ENCODE data around the gene AADACL2.

- TF ChIP-seq, protein P1, sequence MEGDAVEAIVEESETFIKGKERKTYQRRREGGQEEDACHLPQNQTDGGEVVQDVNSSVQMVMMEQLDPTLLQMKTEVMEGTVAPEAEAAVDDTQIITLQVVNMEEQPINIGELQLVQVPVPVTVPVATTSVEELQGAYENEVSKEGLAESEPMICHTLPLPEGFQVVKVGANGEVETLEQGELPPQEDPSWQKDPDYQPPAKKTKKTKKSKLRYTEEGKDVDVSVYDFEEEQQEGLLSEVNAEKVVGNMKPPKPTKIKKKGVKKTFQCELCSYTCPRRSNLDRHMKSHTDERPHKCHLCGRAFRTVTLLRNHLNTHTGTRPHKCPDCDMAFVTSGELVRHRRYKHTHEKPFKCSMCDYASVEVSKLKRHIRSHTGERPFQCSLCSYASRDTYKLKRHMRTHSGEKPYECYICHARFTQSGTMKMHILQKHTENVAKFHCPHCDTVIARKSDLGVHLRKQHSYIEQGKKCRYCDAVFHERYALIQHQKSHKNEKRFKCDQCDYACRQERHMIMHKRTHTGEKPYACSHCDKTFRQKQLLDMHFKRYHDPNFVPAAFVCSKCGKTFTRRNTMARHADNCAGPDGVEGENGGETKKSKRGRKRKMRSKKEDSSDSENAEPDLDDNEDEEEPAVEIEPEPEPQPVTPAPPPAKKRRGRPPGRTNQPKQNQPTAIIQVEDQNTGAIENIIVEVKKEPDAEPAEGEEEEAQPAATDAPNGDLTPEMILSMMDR (IDR thresholded peaks at IDR 0.05) = no peak
- TF ChIP-seq POLR2A (IDR thresholded peaks at IDR 0.05) = no peak
Observed at GRCh38 chr3:151776259-151776740, 42.6 kb downstream of the AADACL2 start.

Measured in tibial nerve (tissue), 3 donors.